CD14-positive monocyte (primary cell): ENCODE results near the gene RPS6KA5. TPM values are rescaled to one million over a fixed set of nuclear protein-coding genes. Genes with fewer than 3 reads are reported as not detected.
"Not testable (repeated sequence)": the region's sequence is repeated elsewhere in the genome, so short reads cannot be mapped to it uniquely, and the experiment has no call there.

Source experiments
- DNase-seq, 3 donors: peaks; one replicate each; pipeline ENCODE4 v3.0.0-alpha.2; 2011 to 2022
- H2AFZ ChIP-seq: 2 replicates; pipeline ENCODE4 v1.6.0; 2012; ENCODE audit warnings: mild to moderate bottlenecking, low read depth, low read length, inconsistent platforms; ENCODE audit not compliant: insufficient read depth, poor library complexity, severe bottlenecking
- H3K27ac ChIP-seq, 2 donors: 1 replicate in 1 of 2; 2 replicates in 1 of 2; pipeline ENCODE4 v1.5.1; 2012 to 2013; ENCODE audit warnings: low read length in 2 of 2, control low read depth in 1 of 2, inconsistent platforms in 1 of 2, low read depth in 1 of 2, mild to moderate bottlenecking in 1 of 2
- H3K27me3 ChIP-seq, 2 donors: one replicate each; pipeline versions ENCODE4 v1.6.0 to v1.6.1; 2011 to 2013; ENCODE audit warnings: low read length in 2 of 2; ENCODE audit not compliant: control insufficient read depth in 2 of 2, insufficient read depth in 2 of 2
- H3K36me3 ChIP-seq, 2 donors: replicated peaks in 1 of 2; 1 replicate in 1 of 2; 2 replicates in 1 of 2; pipeline versions ENCODE4 v1.5.1 to v1.6.1; 2012 to 2013; ENCODE audit warnings: low read length in 2 of 2, control low read depth in 1 of 2, inconsistent platforms in 1 of 2, mild to moderate bottlenecking in 1 of 2; ENCODE audit not compliant: insufficient read depth in 2 of 2, control insufficient read depth in 1 of 2
- H3K4me1 ChIP-seq, 2 donors: 1 replicate in 1 of 2; 2 replicates in 1 of 2; pipeline versions ENCODE4 v1.5.1 to v1.6.1; 2012 to 2013; ENCODE audit warnings: low read length in 2 of 2, control low read depth in 1 of 2, inconsistent platforms in 1 of 2, mild to moderate bottlenecking in 1 of 2, moderate library complexity in 1 of 2; ENCODE audit not compliant: insufficient read depth in 2 of 2, control insufficient read depth in 1 of 2
- H3K4me2 ChIP-seq: replicated peaks from 2 replicates; pipeline ENCODE3; 2012; ENCODE audit warnings: low read length, moderate library complexity, mild to moderate bottlenecking; ENCODE audit not compliant: poor library complexity, severe bottlenecking; ENCODE audit errors: extremely low read depth
- H3K4me3 ChIP-seq, 3 experiments: fragments of 200-600 bp in 1 of 3; sonication (generic) in 1 of 3; replicated peaks in 1 of 3; 1 replicate in 2 of 3; 2 replicates in 1 of 3; pipeline ENCODE4 v1.5.1; 2011 to 2013; ENCODE audit warnings: low read length in 3 of 3, mild to moderate bottlenecking in 3 of 3, control low read depth in 2 of 3, low read depth in 2 of 3, inconsistent platforms in 1 of 3, moderate library complexity in 1 of 3
- H3K79me2 ChIP-seq: 2 replicates; pipeline ENCODE4 v1.6.0; 2012; ENCODE audit warnings: mild to moderate bottlenecking, control low read depth, inconsistent platforms, low read length, moderate library complexity; ENCODE audit not compliant: insufficient read depth
- H3K9ac ChIP-seq: 2 replicates; pipeline ENCODE4 v1.6.0; 2017; ENCODE audit warnings: low read length, mild to moderate bottlenecking; ENCODE audit not compliant: insufficient read depth, poor library complexity, severe bottlenecking
- H3K9me3 ChIP-seq, 2 donors: replicated peaks in 1 of 2; 1 replicate in 1 of 2; 2 replicates in 1 of 2; pipeline versions ENCODE4 v1.5.1 to v1.6.1; 2012 to 2013; ENCODE audit warnings: low read length in 2 of 2, control low read depth in 1 of 2; ENCODE audit not compliant: control insufficient read depth in 1 of 2, insufficient read depth in 1 of 2
- H4K20me1 ChIP-seq: 2 replicates; pipeline ENCODE4 v1.6.0; 2012; ENCODE audit warnings: mild to moderate bottlenecking, low read length, control low read depth, moderate library complexity; ENCODE audit not compliant: insufficient read depth
- H3K27ac Mint-ChIP-seq, 7 donors: one replicate each; pipeline ENCODE4 v1.8.0; 2020; ENCODE audit warnings: mild to moderate bottlenecking in 7 of 7, mixed read lengths in 7 of 7, moderate library complexity in 6 of 7, inconsistent platforms in 2 of 7
- H3K27me3 Mint-ChIP-seq, 3 donors: one replicate each; pipeline ENCODE4 v1.8.0; 2021 to 2022; ENCODE audit warnings: low read depth in 3 of 3, mild to moderate bottlenecking in 3 of 3, mixed read lengths in 3 of 3, moderate library complexity in 3 of 3, inconsistent platforms in 1 of 3
- H3K36me3 Mint-ChIP-seq, 2 donors: one replicate each; pipeline ENCODE4 v1.8.0; 2020; ENCODE audit warnings: mixed read lengths in 2 of 2, inconsistent platforms in 1 of 2, mild to moderate bottlenecking in 1 of 2
- H3K4me1 Mint-ChIP-seq: one replicate; pipeline ENCODE4 v1.8.0; 2020; ENCODE audit warnings: mild to moderate bottlenecking, mixed read lengths
- H3K4me3 Mint-ChIP-seq, 2 donors: one replicate each; pipeline ENCODE4 v1.8.0; 2020; ENCODE audit warnings: mild to moderate bottlenecking in 2 of 2, mixed read lengths in 2 of 2, moderate library complexity in 1 of 2
- H3K9me3 Mint-ChIP-seq, 7 donors: one replicate each; pipeline ENCODE4 v1.8.0; 2020 to 2022; ENCODE audit warnings: mixed read lengths in 7 of 7, mild to moderate bottlenecking in 6 of 7, moderate library complexity in 6 of 7, inconsistent platforms in 2 of 7
- WGBS: methylation state at CpG from one replicate; pipeline ENCODE4 v1.1.5; 2013; ENCODE audit warnings: missing lambda C conversion rate; ENCODE audit not compliant: insufficient coverage; 5-methylcytosine and 5-hydroxymethylcytosine counted together
- intact Hi-C, 2 donors: fragments of 100-400 bp; cut with micrococcal nuclease; formaldehyde crosslinking; loops; one replicate each; pipeline versions ENCODE4 v1.15.0 to v1.15.1; 2023
- polyA plus RNA-seq, 3 donors: library from polyadenylated mRNA; depleted of rRNA in 1 of 3; unstranded in 2 of 3; stranded (reverse) in 1 of 3; fragments of 300-500 nt in 2 of 3; fragments of >200 nt in 1 of 3; fragmentation: Illumina TruSeq in 2 of 3; gene quantifications; 1 replicate in 2 of 3; 2 replicates in 1 of 3; pipeline ENCODE4 v1.2.3, GENCODE V29; 2012 to 2021
- TF ChIP-seq, protein P1 (sequence below): fragments of 200-600 bp; IDR thresholded peaks from one replicate; pipeline ENCODE4 v1.8.0; 2022; ENCODE audit warnings: antibody characterized with exemption, mild to moderate bottlenecking

Gene RPS6KA5
- polyA plus RNA-seq, 3 donors, result 4.4 to 10.1 (median 7.9) TPM

DNA sequence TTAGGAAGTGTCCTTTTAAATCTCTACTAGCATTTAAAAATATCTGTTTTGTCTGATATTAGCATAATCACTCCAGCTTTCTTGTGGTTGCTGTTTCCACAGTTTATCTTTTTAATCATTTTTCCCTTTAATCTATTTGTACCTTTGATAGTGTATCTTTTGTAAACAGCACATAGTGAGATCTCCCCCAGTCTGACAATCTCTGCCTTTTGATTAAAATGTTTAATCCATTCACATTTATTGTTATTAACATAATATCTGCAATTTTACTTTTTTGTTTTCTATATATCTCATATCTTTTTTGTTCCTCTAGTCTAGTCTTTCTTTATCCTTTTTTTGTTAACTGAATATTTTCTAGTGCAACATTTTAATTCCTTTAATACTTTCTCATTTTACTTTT is 104.2 kb downstream of the RPS6KA5 start:
- no peak overlapping the region for H2AFZ ChIP-seq
- intact Hi-C loops, result no loop called here
- Mint-ChIP-seq H3K36me3 (peaks cover 25 to 43% of the 10 kb centered on the region in 2 donors), H3K27me3 (no peaks in the 10 kb centered on the region), H3K27ac (no peak overlapping the region), H3K4me1 (no peaks in the 10 kb centered on the region), H3K4me3 (no peak overlapping the region), H3K9me3 (peaks cover 34 to 55% (median 41%) of the 10 kb centered on the region in 7 donors)
- no peak overlapping the region for H3K9ac ChIP-seq
- peaks cover 29 to 44% of the 10 kb centered on the region in 2 donors for H3K9me3 ChIP-seq
- DNase-seq, result no peak
- no peaks in the 10 kb centered on the region for H4K20me1 ChIP-seq
- H3K4me2 ChIP-seq, result no peak overlapping the region
- peaks cover 0 to 12% of the 10 kb centered on the region in 2 donors for H3K36me3 ChIP-seq
- H3K79me2 ChIP-seq, result no peaks in the 10 kb centered on the region
- H3K27me3 ChIP-seq, result no peaks in the 10 kb centered on the region
- H3K4me3 ChIP-seq, result no peak overlapping the region
- no peaks in the 10 kb centered on the region for H3K4me1 ChIP-seq
- no peak overlapping the region for H3K27ac ChIP-seq
- TF ChIP-seq, protein P1, sequence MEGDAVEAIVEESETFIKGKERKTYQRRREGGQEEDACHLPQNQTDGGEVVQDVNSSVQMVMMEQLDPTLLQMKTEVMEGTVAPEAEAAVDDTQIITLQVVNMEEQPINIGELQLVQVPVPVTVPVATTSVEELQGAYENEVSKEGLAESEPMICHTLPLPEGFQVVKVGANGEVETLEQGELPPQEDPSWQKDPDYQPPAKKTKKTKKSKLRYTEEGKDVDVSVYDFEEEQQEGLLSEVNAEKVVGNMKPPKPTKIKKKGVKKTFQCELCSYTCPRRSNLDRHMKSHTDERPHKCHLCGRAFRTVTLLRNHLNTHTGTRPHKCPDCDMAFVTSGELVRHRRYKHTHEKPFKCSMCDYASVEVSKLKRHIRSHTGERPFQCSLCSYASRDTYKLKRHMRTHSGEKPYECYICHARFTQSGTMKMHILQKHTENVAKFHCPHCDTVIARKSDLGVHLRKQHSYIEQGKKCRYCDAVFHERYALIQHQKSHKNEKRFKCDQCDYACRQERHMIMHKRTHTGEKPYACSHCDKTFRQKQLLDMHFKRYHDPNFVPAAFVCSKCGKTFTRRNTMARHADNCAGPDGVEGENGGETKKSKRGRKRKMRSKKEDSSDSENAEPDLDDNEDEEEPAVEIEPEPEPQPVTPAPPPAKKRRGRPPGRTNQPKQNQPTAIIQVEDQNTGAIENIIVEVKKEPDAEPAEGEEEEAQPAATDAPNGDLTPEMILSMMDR, result no peak

DNA sequence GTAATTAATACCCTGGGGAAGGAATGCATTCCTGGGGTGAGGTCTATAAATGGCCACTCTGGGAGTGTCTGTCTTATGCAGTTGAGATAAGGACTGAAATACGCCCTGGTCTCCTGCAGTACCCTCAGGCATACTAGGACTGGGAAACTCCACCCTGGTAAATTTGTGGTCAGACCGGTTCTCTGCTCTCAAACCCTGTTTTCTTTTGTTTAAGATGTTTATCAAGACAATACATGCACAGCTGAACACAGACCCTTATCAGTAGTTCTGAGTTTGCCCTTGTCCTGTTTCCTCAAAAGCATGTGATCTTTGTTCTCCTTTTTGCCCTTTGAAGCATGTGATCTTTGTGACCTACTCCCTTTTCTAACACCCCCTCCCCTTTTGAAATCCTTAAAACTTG is 106.8 kb downstream of the RPS6KA5 start:
- not testable (repeated sequence) for DNase-seq

More for the DNA sequence above, 106.8 kb downstream of the RPS6KA5 start:
- peaks cover 33 to 55% (median 40%) of the 10 kb centered on the region in 7 donors for H3K9me3 Mint-ChIP-seq
- H3K27me3 ChIP-seq, H3K27me3 Mint-ChIP-seq, H3K4me1 ChIP-seq, H4K20me1 ChIP-seq, H3K4me3 ChIP-seq, H3K4me2 ChIP-seq, intact Hi-C loops, H2AFZ ChIP-seq, H3K27ac ChIP-seq, H3K4me1 Mint-ChIP-seq, H3K9ac ChIP-seq, H3K79me2 ChIP-seq, H3K4me3 Mint-ChIP-seq: not testable (repeated sequence)
- peaks cover 26 to 44% of the 10 kb centered on the region in 2 donors for H3K9me3 ChIP-seq
- H3K36me3 Mint-ChIP-seq, result peaks cover 22 to 35% of the 10 kb centered on the region in 2 donors
- no CpG with 5 or more reads among the region's 2 CpGs for WGBS
- peaks cover 0 to 12% of the 10 kb centered on the region in 2 donors for H3K36me3 ChIP-seq
- H3K27ac Mint-ChIP-seq, result peak overlapping the region in 1 of 7 donors; percentile 88
